LHCN-M2 (cell line): Measurements from ENCODE around the gene ACAA2. TPM values are rescaled to one million over a fixed set of nuclear protein-coding genes. Genes with fewer than 3 reads are reported as not detected.

Experiments used
- DNase-seq: peaks from one replicate; pipeline ENCODE4 v3.0.0-alpha.2; 2012; ENCODE audit warnings: low read depth
- total RNA-seq: library from RNA; depleted of rRNA; stranded (reverse); fragments of >200 nt; gene quantifications from 2 replicates; pipeline ENCODE4 v1.2.3, GENCODE V29; 2014

The ACAA2 gene
- total RNA-seq, 1 experiment from 2014 or later = 84.1 TPM

GRCh38 chr18:49768051-49768391, 45.3 kb downstream of the ACAA2 start:
- peak; percentile 39 for DNase-seq

- DNase-seq = no peak
Observed at GRCh38 chr18:49767111-49768050, 46.0 kb downstream of the ACAA2 start.

- no peak for DNase-seq
Observed at GRCh38 chr18:49766646-49767045, 46.7 kb downstream of the ACAA2 start.

GRCh38 chr18:49764032-49764431, 49.3 kb downstream of the ACAA2 start:
- no peak for DNase-seq

GRCh38 chr18:49763590-49763989, 49.7 kb downstream of the ACAA2 start:
- DNase-seq = no peak

DNA sequence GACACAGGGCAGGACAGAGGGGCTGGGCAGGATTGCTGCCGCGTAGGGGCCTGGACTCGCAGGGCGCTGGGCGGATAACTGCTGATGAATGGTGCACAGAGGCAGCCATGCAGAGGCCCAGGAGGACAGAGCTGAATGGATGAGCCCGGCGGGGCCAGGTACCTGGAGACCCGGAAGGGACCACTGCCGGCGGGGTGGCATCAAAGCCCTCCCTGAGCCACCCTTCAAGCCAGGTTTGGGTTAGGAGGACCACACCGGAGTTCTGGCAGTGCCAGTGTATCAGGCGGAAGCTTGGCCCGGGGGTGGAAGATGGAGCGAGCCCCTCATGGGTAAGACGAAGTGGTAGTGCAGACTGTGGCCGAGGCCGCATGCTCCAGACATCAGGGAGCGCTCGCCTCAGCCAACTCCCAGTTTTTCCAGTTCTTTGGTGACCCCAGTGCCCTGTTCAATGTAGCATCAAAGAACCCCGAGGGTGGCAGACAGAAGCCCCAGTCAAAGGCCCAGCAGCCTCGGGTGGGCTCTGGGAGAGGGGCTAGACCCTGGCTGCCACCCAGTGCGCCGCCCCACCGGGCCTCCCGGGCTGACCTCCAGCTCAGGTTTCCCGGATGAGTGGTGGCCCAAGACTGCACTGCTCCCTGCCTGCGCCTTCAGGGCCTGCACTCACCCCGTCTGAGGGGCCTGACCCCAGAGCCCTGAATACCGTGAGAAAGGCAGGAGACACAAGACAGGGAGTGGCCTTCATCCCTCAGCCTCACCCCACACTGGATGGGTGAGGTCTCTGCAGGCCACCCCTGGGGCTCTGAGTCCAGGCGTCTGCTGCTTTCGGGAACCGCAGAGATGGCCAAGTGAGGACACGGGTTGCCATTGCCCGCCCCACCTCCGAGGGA, 50.9 kb downstream of the ACAA2 start:
- no peak for DNase-seq

- DNase-seq = no peak
Observed at GRCh38 chr18:49761771-49762170, 51.6 kb downstream of the ACAA2 start.

- no peak for DNase-seq
Observed at GRCh38 chr18:49758263-49758610, 55.1 kb downstream of the ACAA2 start.

GRCh38 chr18:49757513-49758262, 55.6 kb downstream of the ACAA2 start:
- DNase-seq = no peak

DNA sequence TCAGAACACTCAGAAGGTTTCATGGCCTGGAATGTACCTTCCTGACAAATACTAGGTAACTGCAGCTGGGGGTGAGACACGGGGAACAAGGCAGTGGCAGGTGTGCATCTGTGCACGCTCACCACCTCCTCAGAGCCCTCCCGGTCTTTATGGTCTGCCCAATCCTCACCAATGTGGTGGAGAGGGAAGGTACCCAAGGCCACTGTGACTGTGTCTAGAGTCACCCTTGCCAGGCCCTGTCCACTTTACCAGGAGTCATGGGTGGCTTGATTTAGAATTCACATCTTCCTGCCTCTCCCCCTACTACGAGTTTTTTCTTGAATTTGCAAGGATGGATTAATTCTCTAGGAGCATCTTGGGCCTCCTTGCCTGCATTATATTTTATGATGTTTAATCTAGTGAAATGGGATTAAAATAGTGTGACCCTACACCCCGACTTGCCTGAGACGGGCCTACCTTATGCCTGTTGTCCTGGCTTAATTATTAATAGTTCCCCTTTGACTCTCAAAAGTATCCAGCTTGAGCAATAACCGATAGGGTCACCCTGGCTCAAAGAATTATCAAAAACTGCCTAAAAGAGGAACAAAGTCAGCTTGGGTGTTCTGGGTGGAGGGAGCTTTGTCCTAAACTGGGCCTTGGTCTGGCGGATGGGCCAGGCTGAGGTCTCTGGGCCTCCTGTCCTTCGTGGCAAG, 56.5 kb downstream of the ACAA2 start:
- DNase-seq = no peak

GRCh38 chr18:49756135-49756534, 57.2 kb downstream of the ACAA2 start:
- DNase-seq = no peak

- no peak for DNase-seq
Observed at GRCh38 chr18:49755489-49755888, 57.8 kb downstream of the ACAA2 start.

GRCh38 chr18:49754866-49755265, 58.5 kb downstream of the ACAA2 start:
- DNase-seq = no peak

- DNase-seq = no peak
Observed at GRCh38 chr18:49753643-49754042, 59.7 kb downstream of the ACAA2 start.

GRCh38 chr18:49752095-49752457, 61.3 kb downstream of the ACAA2 start:
- DNase-seq = no peak

GRCh38 chr18:49751427-49752094, 61.8 kb downstream of the ACAA2 start:
- DNase-seq = no peak

DNA sequence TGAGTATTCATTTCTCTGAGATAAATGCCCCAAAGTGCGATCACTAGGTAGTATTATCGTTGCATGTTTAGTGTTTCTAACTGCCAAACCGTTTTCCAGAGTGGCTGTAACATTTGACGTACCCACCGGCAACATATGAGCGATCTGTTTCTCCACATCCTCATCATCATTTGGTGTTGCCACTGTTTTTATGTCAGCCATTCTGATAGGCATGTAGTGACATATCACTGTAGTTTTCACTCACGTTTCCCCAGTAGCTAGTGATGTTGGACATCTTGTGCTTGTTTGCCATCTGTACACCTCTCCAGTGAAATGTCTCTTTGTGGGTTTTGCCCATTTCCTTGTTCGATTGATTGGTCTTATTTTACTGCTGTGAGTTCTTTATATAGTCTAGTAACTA, 63.8 kb downstream of the ACAA2 start:
- no peak for DNase-seq

GRCh38 chr18:49747876-49748275, 65.5 kb downstream of the ACAA2 start:
- DNase-seq = no peak

DNA sequence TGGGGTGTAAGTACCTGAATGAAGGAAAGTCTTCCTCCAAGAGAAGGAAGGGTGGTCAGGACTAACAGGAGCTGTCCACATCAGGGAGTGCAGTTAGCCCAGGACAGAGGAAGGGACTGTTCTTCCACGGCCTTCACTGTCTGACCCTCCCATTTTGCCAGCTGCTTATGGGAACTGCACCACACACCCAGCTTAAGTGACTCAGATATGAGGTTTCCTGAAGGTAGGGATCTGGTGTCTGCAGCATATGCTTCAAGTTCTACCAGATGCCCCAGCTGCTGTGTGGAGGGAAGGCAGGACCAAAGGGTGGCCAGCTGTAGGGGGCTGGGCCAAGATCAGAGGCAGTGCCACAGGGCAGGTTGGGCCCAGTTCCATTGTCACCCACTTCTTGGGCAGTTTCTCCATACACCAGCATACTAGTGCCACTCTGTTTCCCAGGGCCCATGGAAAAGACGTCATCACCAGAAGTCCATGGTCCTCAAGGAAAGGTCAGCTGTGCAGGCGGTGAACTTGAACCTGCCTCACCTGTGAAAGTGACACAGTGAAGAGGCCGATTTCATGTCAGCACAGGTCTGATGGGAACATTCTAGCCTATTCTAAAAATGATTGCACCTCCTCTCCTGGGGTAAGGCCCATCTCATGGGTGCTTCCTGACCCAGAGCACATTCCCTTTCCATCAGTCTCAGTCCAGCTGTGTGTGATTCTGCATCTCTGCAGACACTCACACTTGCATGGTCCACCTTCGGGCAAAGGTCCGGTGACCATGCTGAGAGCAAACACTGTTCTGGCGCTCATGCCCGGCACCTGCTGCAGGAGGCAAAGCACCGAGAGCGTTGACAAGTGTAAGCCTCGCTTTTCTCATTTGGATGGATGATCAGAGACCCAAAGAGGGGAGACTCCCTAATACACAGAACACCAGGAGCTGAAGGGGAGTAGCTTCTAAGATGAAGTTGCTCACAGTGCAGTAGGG, 68.0 kb downstream of the ACAA2 start:
- DNase-seq = peak; percentile 69
